GM21515 (cell line): Measurements from ENCODE around the gene SATL1.
"Not testable (repeated sequence)": the region's sequence is repeated elsewhere in the genome, so short reads cannot be mapped to it uniquely, and the experiment has no call there.

ENCODE experiments used
- ATAC-seq: cut with Tn5 transposase; IDR thresholded peaks from one replicate; pipeline ENCODE4 v1.9.1; 2021; ENCODE audit not compliant: unreplicated experiment

The SATL1 gene, protein sequence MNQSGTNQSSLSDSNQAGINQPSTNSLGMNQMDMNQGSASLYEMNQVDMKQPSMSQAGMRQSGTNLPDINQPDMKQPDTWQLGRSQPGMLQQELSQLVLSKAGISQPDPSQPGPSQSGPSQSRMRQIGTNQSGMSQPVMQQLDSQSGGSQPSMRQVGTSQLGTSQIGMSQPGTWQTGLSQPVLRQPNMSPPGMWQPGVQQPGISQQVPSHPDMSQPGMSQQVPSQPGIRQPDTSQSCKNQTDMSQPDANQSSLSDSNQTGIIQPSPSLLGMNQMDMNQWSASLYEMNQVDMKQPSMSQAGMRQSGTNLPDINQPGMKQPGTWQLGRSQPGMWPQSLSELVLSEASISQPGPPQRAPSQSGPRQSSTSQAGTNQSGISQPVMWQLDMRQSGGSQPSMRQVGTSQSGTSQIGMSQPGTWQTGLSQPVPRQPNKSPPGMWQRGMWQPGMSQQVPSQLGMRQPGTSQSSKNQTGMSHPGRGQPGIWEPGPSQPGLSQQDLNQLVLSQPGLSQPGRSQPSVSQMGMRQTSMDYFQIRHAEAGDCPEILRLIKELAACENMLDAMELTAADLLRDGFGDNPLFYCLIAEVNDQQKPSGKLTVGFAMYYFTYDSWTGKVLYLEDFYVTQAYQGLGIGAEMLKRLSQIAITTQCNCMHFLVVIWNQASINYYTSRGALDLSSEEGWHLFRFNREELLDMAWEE

GRCh38 chrX:85243761-85244449, at the start of gene SATL1, which contains the start of gene ZNF711:
Gene SATL1, minus strand, starts transcription at chrX:85243779. Its CDS starts 134,811 bp downstream, at chrX:85108968.
Gene ZNF711, plus strand, starts transcription at chrX:85243991. Its CDS starts 3,582 bp downstream, at chrX:85247573.
- ATAC-seq: peak; percentile 70

GRCh38 chrX:85288992-85289723, 45.6 kb upstream of the SATL1 start:
- ATAC-seq: no peak

DNA sequence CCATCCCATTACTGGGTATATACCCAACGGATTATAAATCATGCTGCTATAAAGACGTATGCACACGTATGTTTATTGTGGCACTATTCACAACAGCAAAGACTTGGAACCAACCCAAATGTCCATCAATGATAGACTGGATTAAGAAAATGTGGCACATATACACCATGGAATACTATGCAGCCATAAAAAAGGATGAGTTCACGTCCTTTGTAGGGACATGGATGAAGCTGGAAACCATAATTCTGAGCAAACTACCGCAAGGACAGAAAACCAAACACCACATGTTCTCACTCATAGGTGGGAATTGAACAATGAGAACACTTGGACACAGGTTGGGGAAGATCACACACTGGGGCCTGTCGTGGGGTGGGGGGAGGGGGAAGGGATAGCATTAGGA, 41.7 kb upstream of the SATL1 start:
- not testable (repeated sequence) for ATAC-seq

- ATAC-seq: peak; percentile 47
Observed at GRCh38 chrX:85244450-85245211, 1.1 kb upstream of the SATL1 start.

DNA sequence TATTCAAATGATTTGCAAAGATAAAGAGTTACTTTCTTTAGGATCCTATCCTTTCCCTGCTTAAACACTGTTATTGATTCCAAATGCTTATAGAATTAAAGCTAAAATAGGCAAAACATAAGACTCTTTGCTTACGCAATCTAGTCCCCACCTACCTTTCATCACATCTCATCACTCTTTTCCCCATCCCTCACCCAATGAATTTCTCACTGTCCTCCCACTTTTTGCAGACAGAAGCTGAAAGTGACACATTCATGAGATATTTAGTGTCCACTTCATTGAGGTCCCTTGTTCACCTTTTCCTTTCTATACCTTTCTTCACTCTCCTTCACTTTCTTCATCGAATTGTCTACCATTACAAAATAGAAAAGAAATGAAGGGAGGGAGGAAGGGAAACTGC, 424 bp downstream of the SATL1 start:
- no peak for ATAC-seq

GRCh38 chrX:85223359-85223758, 20.2 kb downstream of the SATL1 start:
- no peak for ATAC-seq

DNA sequence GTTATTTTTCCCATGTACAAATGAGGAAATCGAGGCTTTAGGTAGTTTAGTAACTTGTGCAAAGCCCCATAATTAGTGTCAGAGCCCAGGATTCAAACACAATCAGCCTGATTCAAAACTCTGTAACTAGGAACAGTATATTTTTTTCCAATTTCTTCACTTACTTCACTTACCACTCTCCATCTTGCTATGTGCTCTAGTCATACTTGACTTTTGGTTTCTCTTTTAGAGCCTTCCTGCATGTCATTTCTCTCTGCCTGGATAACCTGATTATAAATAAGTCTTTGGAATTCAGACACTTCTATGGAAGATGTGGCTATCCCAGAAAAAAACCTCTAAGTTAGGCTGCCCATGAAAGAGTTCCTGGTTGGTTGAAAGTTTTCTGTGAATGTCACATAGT, 22.2 kb downstream of the SATL1 start:
- no peak for ATAC-seq

DNA sequence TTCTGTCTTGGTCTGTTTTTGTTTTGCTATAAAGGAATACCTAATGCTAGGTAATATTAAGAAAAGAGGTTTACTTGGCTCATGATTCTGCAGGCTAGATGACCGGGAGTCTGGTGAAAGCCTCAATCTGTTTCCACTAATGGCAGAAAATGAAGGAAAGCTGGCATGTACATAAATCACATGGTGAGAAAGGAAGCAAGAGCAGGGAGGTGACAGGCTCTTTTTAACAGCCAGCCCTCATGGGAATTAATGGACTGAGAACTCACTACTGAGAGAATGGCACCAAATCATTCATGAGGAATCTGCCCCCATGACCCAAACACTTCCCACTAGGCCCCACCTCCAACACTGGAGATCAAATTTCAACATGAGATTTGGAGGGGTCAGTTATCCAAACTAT, 27.6 kb downstream of the SATL1 start:
- ATAC-seq: no peak

- no peak for ATAC-seq
Observed at GRCh38 chrX:85213792-85214530, 29.6 kb downstream of the SATL1 start.

DNA sequence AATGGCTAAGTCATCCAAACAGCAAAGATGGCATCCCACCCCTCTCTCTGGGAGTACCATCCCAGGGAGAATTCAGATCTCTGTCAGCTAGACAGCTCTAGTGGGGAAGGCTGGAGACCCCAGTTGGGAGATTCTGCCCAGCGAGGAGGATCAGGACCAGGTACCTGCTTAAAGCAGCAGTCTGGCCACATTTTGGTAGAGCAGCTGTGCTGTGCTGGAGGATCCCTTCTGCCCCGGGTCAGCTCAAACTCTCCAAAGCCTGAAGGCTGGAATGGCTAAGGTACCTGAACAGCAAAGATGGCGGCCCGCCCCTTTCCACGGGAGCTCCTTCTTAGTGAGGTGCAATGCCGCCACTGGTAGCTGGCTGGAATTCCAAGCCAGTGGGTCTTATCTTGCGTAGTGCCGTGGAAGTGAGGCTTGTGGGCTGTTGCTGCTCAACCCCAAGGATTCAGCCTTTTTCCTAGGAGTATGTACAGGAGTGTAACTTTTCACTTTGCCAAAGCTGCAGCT, 40.1 kb downstream of the SATL1 start:
- ATAC-seq: no peak

DNA sequence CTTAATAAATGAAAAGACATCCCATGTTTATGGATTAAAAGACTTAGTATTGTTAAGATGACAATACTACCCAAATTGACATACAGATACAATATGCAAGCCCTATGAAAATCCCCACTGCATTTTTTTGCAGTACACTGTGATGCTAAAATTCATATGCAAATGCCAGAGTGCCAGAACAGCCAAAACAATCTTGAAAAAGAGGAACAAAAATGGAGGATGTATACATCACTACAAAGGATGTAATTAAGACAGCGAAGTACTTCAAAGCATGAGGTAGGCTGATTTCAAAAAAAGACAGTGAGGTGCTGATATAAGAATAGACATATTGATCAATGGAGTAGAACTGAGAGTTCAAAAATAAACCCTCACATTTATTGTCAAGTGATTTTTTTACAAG, 47.3 kb downstream of the SATL1 start:
- ATAC-seq: no peak

DNA sequence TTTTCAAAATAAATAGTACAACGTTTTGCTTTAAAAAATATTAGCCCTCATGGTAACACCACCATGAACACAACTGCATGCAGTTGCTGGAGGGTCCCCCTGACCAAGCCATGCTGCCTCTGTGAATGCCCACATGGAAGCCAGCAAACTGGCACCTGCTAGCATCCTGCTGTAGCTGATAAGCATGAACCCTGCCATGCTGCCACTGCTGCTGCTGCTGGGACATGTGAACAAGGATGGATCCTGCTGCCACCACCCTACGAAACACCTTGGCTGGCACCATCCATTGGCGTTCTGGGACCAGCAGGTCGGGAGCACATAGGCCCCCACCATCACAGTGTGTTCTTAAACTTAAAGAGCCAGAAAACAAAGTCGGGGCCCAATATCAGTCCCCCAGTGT, 83.9 kb downstream of the SATL1 start:
- no peak for ATAC-seq

DNA sequence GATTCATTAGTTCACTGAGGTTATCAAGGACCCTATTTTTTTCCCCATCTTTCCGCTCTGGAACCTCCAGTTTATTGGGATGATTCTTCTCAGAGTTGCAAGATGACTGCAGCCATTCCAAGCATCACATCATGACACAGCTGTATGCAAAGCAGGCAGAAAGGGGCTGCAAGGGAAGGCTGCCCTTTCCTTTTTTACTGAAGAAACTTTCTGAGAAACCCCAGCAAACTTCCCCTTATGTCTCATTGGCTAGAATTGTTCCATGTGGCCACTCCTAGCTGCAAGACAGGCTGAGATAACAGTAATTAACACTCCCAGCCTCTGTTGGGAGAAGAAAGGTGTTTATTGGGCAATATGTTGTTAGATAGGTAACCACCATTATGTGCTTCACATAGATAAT, 102.6 kb downstream of the SATL1 start:
- ATAC-seq: no peak

- no peak for ATAC-seq
Observed at GRCh38 chrX:85139422-85139821, 104.2 kb downstream of the SATL1 start.

GRCh38 chrX:85136409-85136808, 107.2 kb downstream of the SATL1 start:
- no peak for ATAC-seq

DNA sequence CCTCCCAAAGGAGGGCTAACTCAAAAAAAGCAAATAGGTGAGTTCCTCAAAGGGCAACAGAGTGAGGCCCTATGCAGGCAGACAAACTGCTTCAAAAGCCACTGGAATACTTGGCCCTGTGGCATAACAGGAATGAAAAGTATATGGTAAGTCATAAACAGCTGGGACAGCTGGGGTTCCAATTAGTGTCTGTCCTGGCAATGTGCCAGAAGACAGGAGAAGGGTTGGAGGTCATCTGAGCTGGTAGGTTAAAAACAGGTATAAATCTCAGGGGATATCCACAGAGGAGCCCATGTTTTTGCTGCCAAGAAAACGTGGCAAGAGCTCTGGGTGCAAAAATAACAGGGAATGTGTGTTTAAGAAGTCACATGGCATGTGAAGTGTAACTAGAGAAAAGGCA, 128.3 kb downstream of the SATL1 start:
- ATAC-seq: no peak

- no peak for ATAC-seq
Observed at GRCh38 chrX:85114776-85115175, 128.8 kb downstream of the SATL1 start.

- no peak for ATAC-seq
Observed at GRCh38 chrX:85114171-85114570, 129.4 kb downstream of the SATL1 start.

GRCh38 chrX:85113746-85114145, 129.8 kb downstream of the SATL1 start:
- ATAC-seq: no peak
